Measurements from ENCODE around the gene PARP2.

GRCh38 chr14:20332431-20332787, 11.0 kb upstream of the PARP2 start:
- TF ChIP-seq, protein P1, sequence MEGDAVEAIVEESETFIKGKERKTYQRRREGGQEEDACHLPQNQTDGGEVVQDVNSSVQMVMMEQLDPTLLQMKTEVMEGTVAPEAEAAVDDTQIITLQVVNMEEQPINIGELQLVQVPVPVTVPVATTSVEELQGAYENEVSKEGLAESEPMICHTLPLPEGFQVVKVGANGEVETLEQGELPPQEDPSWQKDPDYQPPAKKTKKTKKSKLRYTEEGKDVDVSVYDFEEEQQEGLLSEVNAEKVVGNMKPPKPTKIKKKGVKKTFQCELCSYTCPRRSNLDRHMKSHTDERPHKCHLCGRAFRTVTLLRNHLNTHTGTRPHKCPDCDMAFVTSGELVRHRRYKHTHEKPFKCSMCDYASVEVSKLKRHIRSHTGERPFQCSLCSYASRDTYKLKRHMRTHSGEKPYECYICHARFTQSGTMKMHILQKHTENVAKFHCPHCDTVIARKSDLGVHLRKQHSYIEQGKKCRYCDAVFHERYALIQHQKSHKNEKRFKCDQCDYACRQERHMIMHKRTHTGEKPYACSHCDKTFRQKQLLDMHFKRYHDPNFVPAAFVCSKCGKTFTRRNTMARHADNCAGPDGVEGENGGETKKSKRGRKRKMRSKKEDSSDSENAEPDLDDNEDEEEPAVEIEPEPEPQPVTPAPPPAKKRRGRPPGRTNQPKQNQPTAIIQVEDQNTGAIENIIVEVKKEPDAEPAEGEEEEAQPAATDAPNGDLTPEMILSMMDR (IDR thresholded peaks at IDR 0.05 in 8 of 11, conservative IDR thresholded peaks at IDR 0.05 in 3 of 11), result no peak
- no peak for TF ChIP-seq POLR2AphosphoS5 (IDR thresholded peaks at IDR 0.05)
- TF ChIP-seq POLR2A (IDR thresholded peaks at IDR 0.05), result no peak

All from spleen (tissue), 7 donors.